ENCODE data around the gene PQBP1. TPM values are rescaled to one million over a fixed set of nuclear protein-coding genes. Genes with fewer than 3 reads are reported as not detected.

The PQBP1 gene
- total and polyA plus RNA-seq, 12 donors = 41.2 to 127 (median 55.3) TPM

GRCh38 chrX:48893556-48894348 lies 4.0 kb upstream of the PQBP1 start:
- intact Hi-C loops (cut with DNase I) = loop anchor here in 1 of 10 donors (10.0 kb wide), 1 partner anchor 249 kb away; no protein-coding TSS in a partner anchor
- Histone ChIP-seq H3K36me3 (peaks cover 0 to 25% (median 0%) of the 10 kb centered on the region in 9 donors), H3K27me3 (no peaks in the 10 kb centered on the region), H3K27ac (no peak overlapping the region), H3K4me3 (no peak overlapping the region), H3K4me1 (peaks cover 0 to 22% (median 9%) of the 10 kb centered on the region in 9 donors), H3K9me3 (peaks cover 0 to 17% (median 0%) of the 10 kb centered on the region in 11 donors)
- WGBS, 2 donors = 91 to 100% methylated on average over 11 to 16 of the region's 16 CpGs
- ATAC-seq (no peak), DNase-seq (no peak)
- no peak for TF ChIP-seq CTCF (IDR thresholded peaks at IDR 0.05)

GRCh38 chrX:48894891-48895290 lies 2.8 kb upstream of the PQBP1 start:
- intact Hi-C loops (cut with DNase I) = loop anchor here in 2 of 10 donors (5.0 to 10.0 kb wide), 2 partner anchors 93 to 250 kb away; partner anchors contain the start of gene HDAC6 (in 2 of the 2)
- no peak for DNase-seq

GRCh38 chrX:48896611-48897011 lies 1.1 kb upstream of the PQBP1 start:
- Histone ChIP-seq H3K27ac (peak overlapping the region in 8 of 10 donors; percentile 87 to 97 (median 95)), H3K27me3 (no peaks in the 10 kb centered on the region), H3K4me3 (peak overlapping the region in 9 of 10 donors; percentile 56 to 85 (median 73)), H3K9me3 (peaks cover 0 to 17% (median 0%) of the 10 kb centered on the region in 11 donors), H3K4me1 (peaks cover 0 to 29% (median 9%) of the 10 kb centered on the region in 9 donors), H3K36me3 (peaks cover 0 to 46% (median 0%) of the 10 kb centered on the region in 9 donors)
- intact Hi-C loops (cut with DNase I) = loop anchor here in 2 of 10 donors (5.0 to 10.0 kb wide), 2 partner anchors 94 to 252 kb away; partner anchors contain the start of gene HDAC6 (in 2 of the 2)
- no peak for ATAC-seq
- no peak for TF ChIP-seq CTCF (IDR thresholded peaks at IDR 0.05)
- WGBS, 2 donors = 38 to 41% methylated on average over 8 to 9 of the region's 9 CpGs
- DNase-seq = no peak

More at GRCh38 chrX:48894891-48895290, 2.8 kb upstream of the PQBP1 start:
- H3K36me3 ChIP-seq = peaks cover 0 to 31% (median 0%) of the 10 kb centered on the region in 9 donors
- H3K4me1 ChIP-seq = peaks cover 0 to 31% (median 9%) of the 10 kb centered on the region in 9 donors
- no peaks in the 10 kb centered on the region for H3K27me3 ChIP-seq
- no peak for TF ChIP-seq CTCF (IDR thresholded peaks at IDR 0.05)
- 74 to 81% methylated on average over 6 of the region's 6 CpGs for WGBS, 2 donors
- ATAC-seq = no peak
- H3K4me3 ChIP-seq = no peak overlapping the region
- H3K9me3 ChIP-seq = peaks cover 0 to 17% (median 0%) of the 10 kb centered on the region in 11 donors
- H3K27ac ChIP-seq = no peak overlapping the region

- intact Hi-C loops (cut with DNase I) = loop anchor here in 2 of 10 donors (5.0 to 10.0 kb wide), 2 partner anchors 95 to 252 kb away; partner anchors contain the start of gene HDAC6 (in 2 of the 2)
- TF ChIP-seq CTCF (IDR thresholded peaks at IDR 0.05) = no peak
- Histone ChIP-seq H3K36me3 (peaks cover 0 to 51% (median 0%) of the 10 kb centered on the region in 9 donors), H3K4me1 (peaks cover 0 to 24% (median 5%) of the 10 kb centered on the region in 9 donors), H3K27me3 (no peaks in the 10 kb centered on the region), H3K27ac (peak overlapping the region; percentile 87 to 97 (median 94)), H3K9me3 (peaks cover 0 to 17% (median 0%) of the 10 kb centered on the region in 11 donors), H3K4me3 (peak overlapping the region; percentile 56 to 85 (median 74))
- 0% methylated on average over 29 to 38 of the region's 38 CpGs for WGBS, 2 donors
- ATAC-seq (peak; percentile 56 to 80 (median 74)), DNase-seq (peak; percentile 66 to 77)
These were observed 539 bp upstream of the PQBP1 start for GRCh38 chrX:48897157-48897624.
